Ovary (tissue), 9 donors: ENCODE measurements around the gene DNAL4. TPM values are rescaled to one million over a fixed set of nuclear protein-coding genes. Genes with fewer than 3 reads are reported as not detected.

Experiments
- DNase-seq, 5 donors: peaks; one replicate each; pipeline ENCODE4 v3.0.0-alpha.2; 2019 to 2020
- H3K27ac ChIP-seq, 2 donors: fragments of 200-600 bp; one replicate each; pipeline versions ENCODE4 v1.5.1 to v1.8.0; 2019 to 2022
- H3K27me3 ChIP-seq: fragments of 200-600 bp; one replicate; pipeline ENCODE4 v1.8.0; 2022
- H3K36me3 ChIP-seq: fragments of 200-600 bp; sonication (generic); one replicate; pipeline ENCODE4 v1.5.1; 2019
- H3K4me1 ChIP-seq: one replicate; pipeline ENCODE4 v1.8.1; 2013; ENCODE audit warnings: mild to moderate bottlenecking, moderate library complexity; ENCODE audit not compliant: insufficient read depth
- H3K4me3 ChIP-seq: fragments of 200-600 bp; sonication (generic); one replicate; pipeline ENCODE4 v1.5.1; 2017
- H3K9me3 ChIP-seq, 2 donors: fragments of 200-600 bp in 1 of 2; sonication (generic) in 1 of 2; one replicate each; pipeline versions ENCODE4 v1.5.1 to v1.8.1; 2013 to 2019; ENCODE audit warnings: mild to moderate bottlenecking in 1 of 2, moderate library complexity in 1 of 2
- CTCF ChIP-seq, 3 donors: fragments of 450-650 bp in 2 of 3; fragments of 200-600 bp in 1 of 3; IDR thresholded peaks; one replicate each; pipeline versions ENCODE4 v1.5.1 to v1.8.0; 2016 to 2022; ENCODE audit warnings: antibody characterized with exemption in 3 of 3, mild to moderate bottlenecking in 1 of 3
- EP300 ChIP-seq: sonication (generic); formaldehyde crosslinking; IDR thresholded peaks from one replicate; pipeline ENCODE4 v1.6.1; 2017; ENCODE audit warnings: antibody characterized with exemption
- POLR2A ChIP-seq: fragments of 450-650 bp; IDR thresholded peaks from one replicate; pipeline ENCODE4 v1.6.1; 2017; ENCODE audit warnings: antibody characterized with exemption, mild to moderate bottlenecking, moderate library complexity
- WGBS, 3 donors: extraction: QIAGEN DNeasy Blood & Tissue Kit in 1 of 3; methylation state at CpG; one replicate each; pipeline versions ENCODE4 v1.1.5 to v1.1.7; 2013 to 2017; 5-methylcytosine and 5-hydroxymethylcytosine counted together
- intact Hi-C, 4 donors: fragments of 100-400 bp; cut with DNase I; formaldehyde crosslinking; loops; one replicate each; pipeline versions ENCODE4 v1.11.0 to v1.15.1; 2022 to 2023
- polyA plus RNA-seq, 2 donors: library from polyadenylated mRNA; stranded (reverse); fragments of 200-250 nt in 1 of 2; fragments of 350-450 nt in 1 of 2; fragmentation: Illumina TruSeq in 1 of 2; extraction: RNeasy Lipid Tissue Mini Kit (QIAGEN cat#74804) in 1 of 2; gene quantifications; one replicate each; pipeline ENCODE4 v1.2.3, GENCODE V29; 2013 to 2014
- total RNA-seq, 7 donors: library from RNA; depleted of rRNA in 2 of 7; stranded (reverse); fragments of >200 nt in 2 of 7; fragmentation: NEBNext Ultra II Directional in 3 of 7; extraction: Animal tissue kit (Norgen Biotek cat#: 25700) in 3 of 7; gene quantifications; one replicate each; pipeline versions ENCODE4 v1.1.0 to v1.2.4, GENCODE V29; 2016 to 2023
- donor health status: DM: no; HTN: no; CAD: no; lungs with moderate emphysema.
- donor health status: DM: no; HTN: no; CAD: no.
- donor health status: Bipolar disorder and iron deficiency.
- donor health status: DM: yes; HTN: yes; CAD: no.
- donor health status: DM: no; HTN: no; CAD: no.
- donor health status: DM: yes; HTN: yes; CAD: no.

The DNAL4 gene
- total and polyA plus RNA-seq, 9 donors, result 12.1 to 26.4 (median 16.3) TPM

GRCh38 chr22:38841211-38841610 is 47.3 kb upstream of the DNAL4 start:
- WGBS, 3 donors, result 61 to 63% (median 62%) methylated on average over 7 of the region's 7 CpGs
- H3K9me3 ChIP-seq, result no peaks in the 10 kb centered on the region
- no peak overlapping the region for H3K27ac ChIP-seq
- intact Hi-C loops, result loop anchor here in 3 of 4 donors (5.0 to 10.0 kb wide), 3 partner anchors 54 to 69 kb away; no protein-coding TSS in a partner anchor
- TF ChIP-seq EP300, result no peak
- no peak for TF ChIP-seq POLR2A
- no peaks in the 10 kb centered on the region for H3K4me1 ChIP-seq
- no peak for DNase-seq
- H3K27me3 ChIP-seq, result no peaks in the 10 kb centered on the region
- H3K36me3 ChIP-seq, result no peaks in the 10 kb centered on the region
- no peak overlapping the region for H3K4me3 ChIP-seq

GRCh38 chr22:38840129-38840528 is 46.2 kb upstream of the DNAL4 start:
- no peaks in the 10 kb centered on the region for H3K36me3 ChIP-seq
- DNase-seq, result no peak
- H3K27ac ChIP-seq, result no peak overlapping the region
- TF ChIP-seq EP300, result no peak
- no peak for TF ChIP-seq POLR2A
- no peak for TF ChIP-seq CTCF (IDR thresholded peaks at IDR 0.05)
- H3K9me3 ChIP-seq, result no peaks in the 10 kb centered on the region
- H3K27me3 ChIP-seq, result no peaks in the 10 kb centered on the region
- no peaks in the 10 kb centered on the region for H3K4me1 ChIP-seq
- no peak overlapping the region for H3K4me3 ChIP-seq
- 91 to 93% (median 92%) methylated on average over 3 of the region's 3 CpGs for WGBS, 3 donors
- intact Hi-C loops, result loop anchor here in 3 of 4 donors (5.0 to 10.0 kb wide), 3 partner anchors 53 to 68 kb away; no protein-coding TSS in a partner anchor

GRCh38 chr22:38839686-38840085 is 45.7 kb upstream of the DNAL4 start:
- no peak for DNase-seq
- H3K36me3 ChIP-seq, result no peaks in the 10 kb centered on the region
- 92 to 97% (median 95%) methylated on average over 1 of the region's 1 CpG for WGBS, 3 donors
- no peak overlapping the region for H3K27ac ChIP-seq
- intact Hi-C loops, result loop anchor here in 3 of 4 donors (5.0 to 10.0 kb wide), 3 partner anchors 52 to 67 kb away; no protein-coding TSS in a partner anchor
- H3K4me3 ChIP-seq, result no peak overlapping the region
- H3K4me1 ChIP-seq, result no peaks in the 10 kb centered on the region
- TF ChIP-seq CTCF (IDR thresholded peaks at IDR 0.05) (no peak), POLR2A (no peak), EP300 (no peak)
- no peaks in the 10 kb centered on the region for H3K27me3 ChIP-seq
- H3K9me3 ChIP-seq, result no peaks in the 10 kb centered on the region

- H3K4me3 ChIP-seq, result no peak overlapping the region
- H3K36me3 ChIP-seq, result no peaks in the 10 kb centered on the region
- H3K27ac ChIP-seq, result no peak overlapping the region
- TF ChIP-seq EP300, result no peak
- no peak for TF ChIP-seq CTCF (IDR thresholded peaks at IDR 0.05)
- no peak for TF ChIP-seq POLR2A
- intact Hi-C loops, result no loop called here
- WGBS, 3 donors, result 80 to 86% (median 81%) methylated on average over 6 of the region's 6 CpGs
- H3K27me3 ChIP-seq, result no peaks in the 10 kb centered on the region
- no peaks in the 10 kb centered on the region for H3K4me1 ChIP-seq
- DNase-seq, result no peak
- H3K9me3 ChIP-seq, result no peaks in the 10 kb centered on the region
These were observed 43.5 kb upstream of the DNAL4 start for GRCh38 chr22:38837414-38837928.

GRCh38 chr22:38835888-38836301 is 42.0 kb upstream of the DNAL4 start:
- Histone ChIP-seq H3K36me3 (no peaks in the 10 kb centered on the region), H3K27ac (no peak overlapping the region), H3K9me3 (no peaks in the 10 kb centered on the region), H3K27me3 (no peaks in the 10 kb centered on the region), H3K4me3 (no peak overlapping the region), H3K4me1 (no peaks in the 10 kb centered on the region)
- TF ChIP-seq EP300 (no peak), CTCF (IDR thresholded peaks at IDR 0.05) (no peak), POLR2A (no peak)
- 49 to 65% (median 59%) methylated on average over 19 of the region's 19 CpGs for WGBS, 3 donors
- no peak for DNase-seq
- intact Hi-C loops, result no loop called here
